WERI-Rb-1 (cell line): ENCODE measurements around the gene LAMA4.

ENCODE experiments used
- DNase-seq: peaks from one replicate; pipeline ENCODE4 v3.0.0-alpha.2; 2020
- H3K27ac ChIP-seq: fragments of 250-450 bp; sonication (Bioruptor Pico); 2 replicates; pipeline ENCODE4 v1.5.1; 2020; ENCODE audit warnings: mild to moderate bottlenecking, moderate library complexity
- H3K27me3 ChIP-seq: fragments of 250-450 bp; sonication (Bioruptor Pico); 2 replicates; pipeline ENCODE4 v1.5.1; 2021; ENCODE audit warnings: mild to moderate bottlenecking, low read depth, moderate library complexity; ENCODE audit not compliant: insufficient read depth, severe bottlenecking
- H3K36me3 ChIP-seq: fragments of 250-450 bp; sonication (Bioruptor Pico); 2 replicates; pipeline ENCODE4 v1.5.1; 2020; ENCODE audit warnings: mild to moderate bottlenecking, moderate library complexity
- H3K4me3 ChIP-seq: 2 replicates; pipeline ENCODE4 v1.5.1; 2011; ENCODE audit warnings: low read depth, mild to moderate bottlenecking, control low read depth, low read length
- H3K9me3 ChIP-seq: fragments of 250-450 bp; sonication (Bioruptor Pico); 2 replicates; pipeline ENCODE4 v1.5.1; 2021; ENCODE audit warnings: mild to moderate bottlenecking, moderate library complexity; ENCODE audit not compliant: severe bottlenecking
- CTCF ChIP-seq: IDR thresholded peaks from 2 replicates; pipeline ENCODE4 v1.5.1; 2011; ENCODE audit warnings: low read depth, mild to moderate bottlenecking, control low read depth, inconsistent platforms, low read length

Gene LAMA4

GRCh38 chr6:112193535-112194051 lies 60.8 kb downstream of the LAMA4 start:
- no peaks in the 10 kb centered on the region for H3K9me3 ChIP-seq
- no peak overlapping the region for H3K4me3 ChIP-seq
- DNase-seq, result no peak
- TF ChIP-seq CTCF, result no peak
- no peak overlapping the region for H3K27ac ChIP-seq
- no peaks in the 10 kb centered on the region for H3K27me3 ChIP-seq
- H3K36me3 ChIP-seq, result no peaks in the 10 kb centered on the region

DNA sequence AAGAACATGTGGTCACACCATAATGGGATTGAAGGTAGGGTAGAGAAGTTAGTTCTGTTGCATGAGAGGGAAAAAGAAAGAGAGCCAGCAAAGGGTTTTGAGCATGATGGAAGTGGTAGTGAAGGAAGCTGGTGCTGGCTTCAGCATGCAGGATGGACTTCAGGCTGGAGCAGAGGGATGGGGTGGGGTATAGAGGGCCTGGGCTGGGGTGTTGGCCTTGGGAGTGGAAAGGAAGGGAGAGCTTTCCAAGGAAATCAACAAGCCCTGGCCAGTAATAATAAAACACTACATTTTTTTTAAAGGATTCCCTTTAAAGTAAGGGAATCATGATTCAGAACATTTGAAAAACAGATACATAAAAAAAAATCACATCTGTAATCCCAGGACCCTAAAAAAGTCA lies 61.2 kb downstream of the LAMA4 start:
- H3K36me3 ChIP-seq, result no peaks in the 10 kb centered on the region

DNA sequence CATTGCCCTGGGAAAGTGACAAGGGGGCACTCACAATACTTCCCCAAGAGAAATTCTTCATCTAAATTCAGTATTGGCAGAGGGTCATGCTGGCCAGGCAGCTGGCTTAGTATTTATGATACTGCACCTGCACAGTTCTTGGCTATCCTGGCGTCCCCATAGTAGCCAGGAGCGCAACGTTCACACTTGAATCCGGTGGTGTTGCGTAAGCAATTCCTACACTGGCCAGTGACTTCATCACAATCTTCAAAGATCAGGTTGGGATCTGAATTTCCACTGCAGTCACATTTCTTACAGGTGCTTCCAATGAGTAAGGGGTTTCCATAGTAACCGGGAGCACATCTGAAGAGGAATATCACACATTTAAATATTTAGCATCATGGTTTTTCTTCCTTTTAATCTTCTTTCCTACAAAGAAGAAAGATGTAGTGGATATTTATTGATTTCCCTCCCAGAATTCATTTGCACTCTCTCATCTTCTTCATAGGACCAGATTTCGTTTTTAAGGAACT lies 62.8 kb downstream of the LAMA4 start:
- H3K27ac ChIP-seq, result no peak overlapping the region
- H3K4me3 ChIP-seq, result no peak overlapping the region
- DNase-seq, result no peak
- no peaks in the 10 kb centered on the region for H3K9me3 ChIP-seq
- H3K36me3 ChIP-seq, result no peaks in the 10 kb centered on the region
- H3K27me3 ChIP-seq, result no peaks in the 10 kb centered on the region
- TF ChIP-seq CTCF, result no peak

More for the DNA sequence above, 61.2 kb downstream of the LAMA4 start:
- Histone ChIP-seq H3K27me3 (no peaks in the 10 kb centered on the region), H3K27ac (no peak overlapping the region), H3K4me3 (no peak overlapping the region), H3K9me3 (no peaks in the 10 kb centered on the region)
- no peak for DNase-seq
- no peak for TF ChIP-seq CTCF

GRCh38 chr6:112190164-112190563 lies 64.2 kb downstream of the LAMA4 start:
- H3K27me3 ChIP-seq, result no peaks in the 10 kb centered on the region
- no peak for DNase-seq
- H3K36me3 ChIP-seq, result no peaks in the 10 kb centered on the region
- H3K4me3 ChIP-seq, result no peak overlapping the region
- no peak for TF ChIP-seq CTCF
- H3K9me3 ChIP-seq, result no peaks in the 10 kb centered on the region
- no peak overlapping the region for H3K27ac ChIP-seq

DNA sequence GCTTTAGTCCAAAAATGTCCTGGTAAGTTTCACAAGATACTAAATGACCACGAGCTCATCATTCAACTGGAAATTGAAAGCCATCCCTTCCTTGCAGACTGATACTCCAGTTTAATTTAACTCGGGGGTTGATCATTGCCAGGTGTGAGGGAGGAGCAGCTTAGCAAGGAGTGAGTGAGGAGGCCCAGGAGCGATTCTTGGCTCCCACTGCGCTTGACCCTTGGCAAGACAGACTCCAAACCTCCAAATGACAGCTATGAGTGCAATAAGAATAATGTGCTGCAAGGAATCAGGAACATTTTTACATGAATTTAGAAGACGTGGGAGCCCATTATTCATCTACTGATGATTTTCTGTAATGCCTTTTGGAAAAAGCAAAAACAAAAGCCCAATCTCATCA lies 64.9 kb downstream of the LAMA4 start:
- no peak for DNase-seq
- no peak overlapping the region for H3K4me3 ChIP-seq
- no peaks in the 10 kb centered on the region for H3K36me3 ChIP-seq
- TF ChIP-seq CTCF, result no peak
- no peaks in the 10 kb centered on the region for H3K9me3 ChIP-seq
- no peaks in the 10 kb centered on the region for H3K27me3 ChIP-seq
- no peak overlapping the region for H3K27ac ChIP-seq

DNA sequence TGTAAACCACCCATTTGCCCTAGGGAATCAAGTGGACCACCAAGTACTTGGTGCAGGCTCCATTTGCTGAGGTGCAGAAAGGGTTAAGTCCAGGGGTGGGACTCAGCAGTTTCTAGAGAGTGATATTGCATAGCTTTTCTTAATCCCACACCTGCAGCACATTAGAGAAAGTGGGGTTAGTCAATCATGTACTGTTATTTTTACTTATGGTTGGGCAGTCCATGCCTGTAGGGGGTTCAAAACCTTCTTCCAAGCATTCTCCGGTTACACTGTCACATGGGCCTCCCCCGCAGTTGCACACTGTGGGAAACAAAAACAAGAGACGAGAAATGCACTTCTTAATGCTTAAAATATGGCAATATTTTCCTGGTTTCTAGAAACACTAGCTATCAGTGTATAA lies 65.5 kb downstream of the LAMA4 start:
- H3K9me3 ChIP-seq, result no peaks in the 10 kb centered on the region
- no peak for DNase-seq
- no peaks in the 10 kb centered on the region for H3K36me3 ChIP-seq
- H3K27me3 ChIP-seq, result no peaks in the 10 kb centered on the region
- no peak overlapping the region for H3K27ac ChIP-seq
- H3K4me3 ChIP-seq, result no peak overlapping the region
- no peak for TF ChIP-seq CTCF
